HFF-Myc (cell line): ENCODE measurements around the gene S100A8.
"Not testable (repeated sequence)": the region's sequence is repeated elsewhere in the genome, so short reads cannot be mapped to it uniquely, and the experiment has no call there.

Experiments used
- DNase-seq: peaks from one replicate; pipeline ENCODE4 v3.0.0-alpha.2; 2011; ENCODE audit warnings: low read depth; ENCODE audit errors: extremely low read depth
- H3K4me3 ChIP-seq: replicated peaks from 2 replicates; pipeline ENCODE4 v1.5.1; 2011; ENCODE audit warnings: low read depth, mild to moderate bottlenecking, control low read depth, low read length
- TF ChIP-seq, protein P1 (sequence below): IDR thresholded peaks from 2 replicates; pipeline ENCODE4 v1.5.1; 2012; ENCODE audit warnings: mild to moderate bottlenecking, low read depth, low read length, control low read depth; ENCODE audit errors: missing control alignments

The S100A8 gene

DNA sequence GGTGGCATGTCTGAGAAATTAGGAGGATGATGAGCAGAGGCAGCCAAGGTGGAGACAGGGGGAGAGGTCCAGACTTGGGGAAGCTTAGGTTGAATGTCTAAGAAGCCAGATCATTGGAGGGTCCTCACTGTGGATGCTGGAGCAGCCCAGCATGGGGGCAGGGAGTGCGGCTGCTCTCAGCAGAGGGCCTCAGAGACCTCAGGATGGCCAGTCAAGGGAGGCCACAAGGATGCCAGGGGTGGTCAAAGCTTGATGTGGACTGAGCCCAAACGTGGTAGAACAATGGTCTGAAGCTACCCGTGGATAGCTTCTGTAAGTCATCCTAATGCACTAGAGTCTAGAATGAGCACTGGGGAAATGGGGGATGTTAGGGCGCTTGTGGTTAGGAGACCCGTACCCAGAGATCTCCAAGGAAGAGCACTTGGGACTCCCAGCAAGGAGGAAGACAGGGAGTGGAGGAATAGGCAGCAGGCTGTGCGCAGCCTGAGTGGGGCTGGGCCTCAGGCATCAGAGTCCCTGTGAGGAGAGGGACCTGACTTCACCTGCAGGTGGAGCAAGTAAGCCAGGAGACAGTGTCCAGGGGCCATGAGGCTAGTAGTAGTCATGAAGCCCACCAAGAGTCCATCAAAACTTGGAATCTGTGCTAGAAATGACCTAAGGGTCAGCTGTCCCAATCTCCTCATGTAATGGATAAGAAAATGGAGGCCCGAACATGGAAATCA, 37.5 kb downstream of the S100A8 start:
- no peak for DNase-seq
- no peak overlapping the region for H3K4me3 ChIP-seq
- TF ChIP-seq, protein P1, sequence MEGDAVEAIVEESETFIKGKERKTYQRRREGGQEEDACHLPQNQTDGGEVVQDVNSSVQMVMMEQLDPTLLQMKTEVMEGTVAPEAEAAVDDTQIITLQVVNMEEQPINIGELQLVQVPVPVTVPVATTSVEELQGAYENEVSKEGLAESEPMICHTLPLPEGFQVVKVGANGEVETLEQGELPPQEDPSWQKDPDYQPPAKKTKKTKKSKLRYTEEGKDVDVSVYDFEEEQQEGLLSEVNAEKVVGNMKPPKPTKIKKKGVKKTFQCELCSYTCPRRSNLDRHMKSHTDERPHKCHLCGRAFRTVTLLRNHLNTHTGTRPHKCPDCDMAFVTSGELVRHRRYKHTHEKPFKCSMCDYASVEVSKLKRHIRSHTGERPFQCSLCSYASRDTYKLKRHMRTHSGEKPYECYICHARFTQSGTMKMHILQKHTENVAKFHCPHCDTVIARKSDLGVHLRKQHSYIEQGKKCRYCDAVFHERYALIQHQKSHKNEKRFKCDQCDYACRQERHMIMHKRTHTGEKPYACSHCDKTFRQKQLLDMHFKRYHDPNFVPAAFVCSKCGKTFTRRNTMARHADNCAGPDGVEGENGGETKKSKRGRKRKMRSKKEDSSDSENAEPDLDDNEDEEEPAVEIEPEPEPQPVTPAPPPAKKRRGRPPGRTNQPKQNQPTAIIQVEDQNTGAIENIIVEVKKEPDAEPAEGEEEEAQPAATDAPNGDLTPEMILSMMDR = peak; percentile 49

DNA sequence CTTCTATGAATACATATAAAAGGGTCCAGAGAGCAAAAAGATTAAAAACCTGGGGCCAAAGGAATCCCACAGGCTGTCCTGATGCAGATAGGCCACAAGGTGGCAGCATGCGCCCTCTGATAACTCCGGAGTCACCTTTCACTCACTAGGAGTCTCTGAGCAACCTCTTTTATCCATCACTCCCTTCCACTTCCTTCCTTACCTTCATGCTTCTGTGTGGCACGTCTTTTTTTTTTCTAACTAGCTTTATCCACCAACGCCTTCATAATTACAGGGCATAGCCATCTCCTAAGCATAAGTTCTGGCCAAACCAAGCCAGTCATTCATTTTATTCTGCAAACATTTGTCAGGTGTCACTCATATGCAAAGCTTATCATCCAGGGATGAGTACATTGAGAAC, 38.4 kb downstream of the S100A8 start:
- no peak overlapping the region for H3K4me3 ChIP-seq
- TF ChIP-seq, protein P1 = peak; percentile 85
- peak; percentile 17 for DNase-seq

DNA sequence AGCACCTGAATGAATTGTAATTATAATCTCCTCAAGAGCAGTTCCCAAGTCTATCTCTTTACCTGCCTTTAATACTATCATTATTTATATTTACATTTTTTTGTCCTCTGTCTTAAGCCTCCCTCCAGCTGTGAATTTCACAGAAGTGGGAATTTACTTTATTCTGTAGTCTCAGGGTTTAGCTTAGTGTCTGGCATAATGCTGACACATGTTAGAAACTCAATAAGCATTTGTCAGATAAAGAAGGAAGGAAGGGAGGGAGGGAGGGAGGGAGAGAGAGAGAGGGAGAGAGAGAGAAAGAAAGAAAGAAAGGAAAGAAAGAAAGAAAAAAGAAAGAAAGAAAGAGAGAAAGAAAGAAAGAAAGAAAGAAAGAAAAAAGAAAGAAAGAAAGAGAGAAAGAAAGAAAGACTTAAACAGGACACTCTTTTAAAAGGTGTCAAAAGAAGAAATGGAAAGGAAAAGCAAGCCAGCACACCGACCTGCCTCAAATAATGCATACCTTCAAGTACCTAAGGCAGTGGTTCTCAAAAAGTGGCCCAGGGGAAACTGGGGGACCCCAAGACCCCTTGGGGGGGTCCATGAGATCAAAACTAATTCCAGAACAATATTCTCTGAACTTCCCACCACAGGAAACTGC, 40.4 kb downstream of the S100A8 start:
- no peak for DNase-seq
- no peak overlapping the region for H3K4me3 ChIP-seq
- TF ChIP-seq, protein P1 = no peak

DNA sequence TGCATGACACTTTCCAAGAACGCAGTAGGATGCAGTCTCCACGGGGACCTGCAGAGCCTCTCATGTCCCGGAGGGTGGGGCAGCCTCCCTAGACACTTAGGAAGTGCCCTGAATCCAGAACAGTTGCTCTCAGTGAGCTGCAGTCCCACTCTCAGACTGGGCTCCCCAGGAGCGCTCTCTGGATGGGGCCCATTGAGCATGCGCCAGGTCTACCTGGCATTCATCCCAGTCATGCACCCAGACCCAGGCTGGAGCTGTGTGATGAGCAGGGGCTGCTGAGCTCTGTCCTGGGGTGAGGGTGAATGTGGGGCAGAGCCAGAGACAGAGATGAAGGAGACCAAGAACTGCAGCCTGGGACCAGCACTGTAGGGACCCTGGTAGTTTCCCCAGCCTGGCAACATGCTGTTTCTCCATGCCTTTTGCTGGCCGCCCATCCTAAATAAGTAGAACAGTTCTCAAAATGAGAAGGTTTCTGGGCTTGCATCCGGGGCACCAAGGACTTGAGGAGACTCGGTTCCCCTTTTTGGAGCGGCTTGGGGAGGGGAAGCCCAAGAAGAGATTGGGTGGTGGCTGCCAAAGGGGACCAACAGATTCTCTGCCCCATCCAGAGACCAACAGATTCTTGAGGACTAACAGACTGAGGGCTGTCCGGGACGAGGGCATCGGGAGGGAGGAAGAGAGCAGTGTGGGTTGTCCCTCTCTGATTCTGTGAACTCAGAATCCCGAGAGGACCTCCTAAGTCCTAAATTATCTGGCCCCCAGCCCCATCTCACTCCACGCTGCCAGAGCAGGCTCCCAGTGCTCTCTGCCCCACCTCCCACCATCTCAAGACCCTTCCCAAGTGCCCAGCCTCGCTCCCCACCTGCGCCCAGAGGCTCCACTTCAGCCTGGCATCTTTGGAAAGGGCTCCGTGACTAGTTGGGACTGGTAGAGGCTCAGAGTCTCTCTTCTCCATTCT, 41.2 kb downstream of the S100A8 start:
- TF ChIP-seq, protein P1 = no peak
- DNase-seq = no peak
- H3K4me3 ChIP-seq = no peak overlapping the region

DNA sequence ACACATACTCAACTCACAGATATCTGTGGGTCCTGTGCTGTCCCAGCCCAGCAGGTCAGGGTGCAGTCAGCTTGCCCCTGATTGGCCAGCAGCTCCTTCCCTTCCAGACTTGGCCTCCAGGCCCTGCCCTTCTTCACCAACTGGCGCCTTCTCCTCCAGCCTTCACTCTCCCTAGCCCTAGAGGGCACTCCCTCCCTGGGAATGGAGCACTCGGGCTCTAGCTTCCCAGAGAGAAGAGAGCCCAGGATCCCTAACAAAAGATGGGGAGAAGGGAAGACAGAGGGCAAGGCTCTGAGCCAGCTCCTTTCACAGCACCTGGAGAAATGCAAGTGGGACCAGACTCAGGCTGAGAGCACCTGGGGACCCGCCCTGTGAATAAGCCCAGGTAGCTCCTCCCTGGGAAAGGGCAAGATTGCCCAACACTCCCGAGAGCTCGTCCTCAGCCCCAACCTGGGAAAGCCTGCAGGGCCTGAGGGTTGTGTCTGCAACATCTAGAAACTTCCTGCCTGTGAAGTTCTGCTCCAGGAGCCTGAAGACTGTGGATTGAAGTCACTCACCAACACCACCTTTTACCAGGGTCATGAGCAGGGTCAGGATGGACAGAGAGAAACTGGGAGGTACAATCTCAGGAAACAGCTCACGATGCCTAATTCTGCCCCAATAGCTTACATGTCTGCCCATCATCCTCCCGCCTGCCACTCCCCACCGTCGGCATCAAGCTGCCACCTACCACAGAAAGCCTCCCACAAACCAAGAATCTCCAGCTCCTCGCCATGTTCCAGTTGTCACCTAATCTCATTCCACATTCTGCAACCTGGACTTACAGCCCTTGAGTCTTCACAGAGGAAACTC, 42.1 kb downstream of the S100A8 start, which contains the start of gene PGLYRP4:
Gene PGLYRP4 (minus strand): TSS at position 331 of the 852 bp plus-strand sequence. CDS start 909 bp downstream, outside the sequence.
- no peak for DNase-seq
- H3K4me3 ChIP-seq = no peak within 1 kb of the TSS
- TF ChIP-seq, protein P1 = no peak

DNA sequence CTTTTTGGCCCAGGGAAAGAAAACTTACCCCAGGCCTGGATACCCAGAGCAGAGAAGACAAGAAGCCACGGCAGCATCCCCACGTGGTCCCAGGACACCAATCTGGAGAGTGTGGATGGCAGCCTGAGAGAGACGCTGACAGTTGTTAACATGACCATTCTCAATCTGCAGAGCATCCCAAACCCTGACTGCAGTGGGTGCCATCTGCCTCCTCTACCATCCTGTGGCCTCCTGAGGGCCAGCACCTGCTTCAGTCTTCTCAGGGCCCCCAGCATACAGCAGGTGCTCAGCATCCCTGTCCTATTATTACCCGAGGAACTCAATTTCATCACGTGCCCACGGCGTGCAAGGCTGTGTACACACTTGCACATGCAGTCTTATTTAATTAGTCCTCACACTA, 43.0 kb downstream of the S100A8 start:
- no peak for DNase-seq
- no peak overlapping the region for H3K4me3 ChIP-seq
- TF ChIP-seq, protein P1 = no peak

DNA sequence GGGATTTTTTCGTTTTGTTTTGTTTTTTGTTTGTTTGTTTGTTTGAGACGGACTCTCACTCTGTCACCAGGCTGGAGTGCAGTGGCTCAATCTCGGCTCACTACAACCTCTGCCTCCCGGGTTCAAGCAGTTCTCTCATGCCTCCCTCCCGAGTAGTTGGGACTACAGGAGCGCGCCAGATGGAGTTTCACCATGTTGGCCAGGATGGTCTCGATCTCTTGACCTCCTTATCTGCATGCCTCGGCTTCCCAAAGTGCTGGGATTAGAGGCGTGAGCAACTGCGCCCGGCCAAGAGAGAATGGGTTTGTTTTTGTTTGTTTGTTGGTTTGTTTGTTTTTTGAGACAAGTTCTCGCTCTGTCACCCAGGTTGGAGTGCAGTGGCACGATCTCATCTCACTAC, 43.8 kb downstream of the S100A8 start:
- DNase-seq, H3K4me3 ChIP-seq: not testable (repeated sequence)
